ENCODE measurements around the gene PLEKHF1.
A peak's percentile ranks its signal among the peaks of the same experiment; 100 is the strongest.
"Not testable (repeated sequence)": the region's sequence is repeated elsewhere in the genome, so short reads cannot be mapped to it uniquely, and the experiment has no call there.

PLEKHF1 gene

DNA sequence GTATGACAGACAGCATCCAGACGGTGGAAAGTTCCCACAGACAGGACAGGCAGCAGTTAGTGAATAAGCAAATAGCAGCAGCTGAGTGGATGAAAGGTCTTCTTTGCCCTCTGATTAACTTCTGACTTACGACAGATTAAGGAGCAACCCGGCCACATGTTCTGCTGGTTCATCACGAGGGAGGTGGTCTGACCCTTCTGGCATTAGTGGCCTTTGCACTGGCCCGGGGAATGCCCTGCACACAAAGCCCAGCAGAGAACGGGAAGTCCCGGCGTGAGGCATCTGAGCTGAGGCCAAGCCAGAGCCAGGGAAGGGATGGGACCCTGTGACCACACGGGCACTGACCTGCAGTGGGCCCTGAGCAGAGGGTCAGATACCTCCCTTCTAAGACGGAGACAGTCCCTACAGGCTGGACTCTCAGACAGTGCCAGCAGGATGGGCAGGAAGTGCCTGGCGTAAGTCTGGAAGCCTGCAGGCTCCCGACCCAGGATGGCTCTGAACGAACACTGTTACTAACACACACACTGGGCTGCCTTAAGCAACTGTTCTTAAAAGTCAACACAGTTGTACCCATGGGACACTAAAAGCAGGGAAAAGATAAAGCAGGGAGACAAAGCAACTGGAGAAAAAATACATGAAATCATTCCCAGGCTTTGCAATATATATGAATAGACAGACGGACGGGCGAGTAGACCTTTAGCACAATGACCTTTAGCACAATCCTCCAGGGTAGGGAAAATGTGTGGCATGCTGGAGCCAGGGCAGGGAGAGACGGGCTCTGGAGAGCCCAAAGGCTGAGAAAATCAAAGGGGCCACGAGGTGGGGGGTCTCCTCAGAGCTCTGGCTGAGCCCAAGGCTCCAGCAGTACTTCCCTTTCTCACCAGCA, 43.5 kb downstream of the PLEKHF1 start:
- no peak for TF ChIP-seq CTCF (IDR thresholded peaks at IDR 0.05; ENCODE audit: unreplicated experiment in 3 of 3)
- peaks cover 30% of the 10 kb centered on the region for H3K36me3 Mint-ChIP-seq (ENCODE audit: low read depth)
- no peaks in the 10 kb centered on the region for H3K27me3 Mint-ChIP-seq (ENCODE audit: low read depth)
- H3K27ac Mint-ChIP-seq = peak overlapping the region in 1 of 3 experiments; percentile 76
- H3K4me3 Mint-ChIP-seq = peak overlapping the region in 1 of 3 experiments; percentile 2
- H3K4me1 Mint-ChIP-seq = peaks cover 12% of the 10 kb centered on the region
- no peaks in the 10 kb centered on the region for H3K9me3 Mint-ChIP-seq

GRCh38 chr19:29709440-29709798, 44.2 kb downstream of the PLEKHF1 start:
- peaks cover 18% of the 10 kb centered on the region for H3K4me1 Mint-ChIP-seq
- H3K4me3 Mint-ChIP-seq; H3K27me3 Mint-ChIP-seq (ENCODE audit: low read depth); H3K9me3 Mint-ChIP-seq: not testable (repeated sequence)
- H3K27ac Mint-ChIP-seq = peak overlapping the region in 1 of 3 experiments; percentile 76
- H3K36me3 Mint-ChIP-seq (ENCODE audit: low read depth) = peaks cover 29% of the 10 kb centered on the region

- H3K36me3 Mint-ChIP-seq (ENCODE audit: low read depth) = peaks cover 18% of the 10 kb centered on the region
- H3K9me3 Mint-ChIP-seq = no peaks in the 10 kb centered on the region
- H3K27ac Mint-ChIP-seq = no peak overlapping the region
- no peak for TF ChIP-seq CTCF (IDR thresholded peaks at IDR 0.05; ENCODE audit: unreplicated experiment in 3 of 3)
- H3K4me1 Mint-ChIP-seq = peaks cover 33% of the 10 kb centered on the region
- H3K4me3 Mint-ChIP-seq = peak overlapping the region; percentile 1 to 20 (median 11)
- H3K27me3 Mint-ChIP-seq (ENCODE audit: low read depth) = no peaks in the 10 kb centered on the region
Measured at GRCh38 chr19:29711584-29712132, 46.4 kb downstream of the PLEKHF1 start.

GRCh38 chr19:29712744-29713516, 47.7 kb downstream of the PLEKHF1 start:
- peaks cover 12% of the 10 kb centered on the region for H3K36me3 Mint-ChIP-seq (ENCODE audit: low read depth)
- peaks cover 36% of the 10 kb centered on the region for H3K4me1 Mint-ChIP-seq
- TF ChIP-seq CTCF (IDR thresholded peaks at IDR 0.05; ENCODE audit: unreplicated experiment in 3 of 3) = no peak
- peak overlapping the region; percentile 83 to 87 (median 84) for H3K4me3 Mint-ChIP-seq
- H3K9me3 Mint-ChIP-seq = no peaks in the 10 kb centered on the region
- H3K27me3 Mint-ChIP-seq (ENCODE audit: low read depth) = no peaks in the 10 kb centered on the region
- H3K27ac Mint-ChIP-seq = peak overlapping the region; percentile 27 to 68 (median 59)

GRCh38 chr19:29714371-29714952, 49.2 kb downstream of the PLEKHF1 start:
- no peaks in the 10 kb centered on the region for H3K27me3 Mint-ChIP-seq (ENCODE audit: low read depth)
- H3K4me1 Mint-ChIP-seq = peaks cover 30% of the 10 kb centered on the region
- H3K4me3 Mint-ChIP-seq = peak overlapping the region; percentile 83 to 87 (median 84)
- H3K9me3 Mint-ChIP-seq = no peaks in the 10 kb centered on the region
- H3K27ac Mint-ChIP-seq = peak overlapping the region; percentile 68 to 75 (median 69)
- H3K36me3 Mint-ChIP-seq (ENCODE audit: low read depth) = peaks cover 12% of the 10 kb centered on the region
- no peak for TF ChIP-seq CTCF (IDR thresholded peaks at IDR 0.05; ENCODE audit: unreplicated experiment in 3 of 3)

Data from nephron (organoid).